ENCODE measurements around the gene GSS.
A peak's percentile ranks its signal among the peaks of the same experiment; 100 is the strongest.

GSS gene

GRCh38 chr20:34977365-34978091 is 21.9 kb upstream of the GSS start:
- no peak for DNase-seq

- DNase-seq: no peak
Measured at GRCh38 chr20:34976286-34976685, 20.7 kb upstream of the GSS start.

DNA sequence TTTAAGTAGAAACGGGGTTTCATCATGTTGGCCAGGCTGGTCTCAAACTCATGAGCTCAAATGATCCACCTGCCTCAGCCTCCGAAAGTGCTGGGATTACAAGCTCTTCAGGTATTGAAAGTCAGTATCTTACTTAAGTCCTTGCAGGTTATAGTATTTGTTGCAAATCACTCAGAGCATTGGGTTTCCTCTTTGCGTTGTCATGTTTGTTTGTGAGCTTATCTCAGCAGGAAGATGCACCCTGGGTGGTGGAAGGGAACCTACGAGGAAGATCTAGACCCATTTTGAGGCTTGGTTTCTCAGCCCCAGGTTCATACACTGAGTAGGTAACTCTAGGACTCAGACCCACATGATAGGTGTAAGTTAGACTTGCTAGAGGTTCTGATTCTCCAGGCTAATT is 18.6 kb upstream of the GSS start:
- no peak for DNase-seq

GRCh38 chr20:34971561-34972235 is 16.1 kb upstream of the GSS start:
- no peak for DNase-seq

- no peak for DNase-seq
Measured at GRCh38 chr20:34970846-34971560, 15.4 kb upstream of the GSS start.

GRCh38 chr20:34970193-34970840 is 14.7 kb upstream of the GSS start:
- DNase-seq: no peak

DNA sequence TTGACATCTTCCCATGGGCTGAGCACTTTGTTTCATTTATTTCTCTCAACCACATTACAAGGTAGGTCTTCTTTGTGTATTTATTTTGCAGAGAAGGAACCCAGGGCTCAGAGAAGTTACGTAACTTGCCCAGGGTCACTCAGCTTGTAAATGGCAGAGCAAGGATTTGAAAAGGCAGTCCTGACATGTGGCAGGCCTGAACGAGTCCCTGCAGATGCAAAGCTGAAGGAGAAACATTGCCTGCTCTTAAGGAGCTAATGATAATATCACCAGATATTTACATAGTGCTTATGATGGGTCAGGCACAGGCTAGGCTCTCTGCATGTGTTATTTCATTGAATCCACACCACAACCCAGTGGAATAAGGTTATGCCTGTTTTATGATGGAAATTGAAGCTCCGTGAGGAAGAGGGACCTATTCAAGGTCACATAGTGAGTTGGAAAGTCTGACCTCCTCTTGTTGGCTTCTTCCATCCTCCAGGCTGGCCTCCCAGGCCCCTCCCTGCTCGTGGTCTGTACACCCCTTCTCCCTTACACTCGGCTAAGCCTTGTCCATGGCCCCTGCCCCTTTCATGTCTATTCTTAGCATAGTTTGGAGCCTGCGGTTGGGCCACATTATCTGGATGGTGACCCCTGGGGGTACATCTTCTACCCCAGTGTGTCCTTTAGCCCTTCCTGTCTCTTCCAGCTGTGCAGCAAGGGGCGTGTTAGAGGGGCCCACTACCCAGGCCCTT is 12.6 kb upstream of the GSS start:
- DNase-seq: no peak

DNA sequence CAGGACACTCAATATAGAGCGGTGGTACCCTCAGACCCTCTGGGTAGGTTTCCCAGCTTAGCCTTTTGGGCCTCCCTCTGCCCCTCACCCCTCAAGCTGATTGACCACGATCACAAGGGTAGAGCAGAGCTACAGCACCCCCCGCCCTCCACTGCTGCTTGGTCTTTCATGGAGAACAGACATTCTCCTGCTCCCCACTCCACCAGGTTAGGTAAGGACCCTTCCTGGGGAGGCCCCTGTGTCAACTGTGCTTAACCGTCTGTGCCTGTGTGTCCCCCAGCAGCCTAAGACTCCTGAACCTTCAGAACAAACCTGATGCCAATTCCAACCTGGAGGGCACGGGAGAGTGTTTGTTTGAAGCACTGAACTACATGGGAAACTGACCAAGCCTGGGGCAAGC is 11.8 kb upstream of the GSS start:
- no peak for DNase-seq

DNA sequence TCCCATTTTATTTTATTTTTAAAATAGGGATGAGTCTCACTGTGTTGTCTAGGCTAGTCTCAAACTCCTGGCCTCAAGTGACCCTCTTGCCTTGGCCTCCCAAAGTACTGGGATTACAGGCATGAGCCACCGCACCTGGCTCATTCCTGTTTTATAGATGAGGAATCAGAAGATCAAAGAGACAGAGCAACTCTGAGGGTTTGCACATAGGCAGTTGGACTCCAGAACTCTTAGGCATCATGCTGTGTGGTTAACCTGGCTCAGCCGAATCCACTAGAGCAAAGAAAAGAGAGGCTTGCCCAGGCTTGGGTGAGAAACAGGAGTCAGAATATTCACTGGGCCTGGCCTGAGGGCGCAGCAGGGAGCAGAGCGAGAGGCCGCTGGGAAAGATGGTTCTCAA is 9.4 kb upstream of the GSS start:
- no peak for DNase-seq

DNA sequence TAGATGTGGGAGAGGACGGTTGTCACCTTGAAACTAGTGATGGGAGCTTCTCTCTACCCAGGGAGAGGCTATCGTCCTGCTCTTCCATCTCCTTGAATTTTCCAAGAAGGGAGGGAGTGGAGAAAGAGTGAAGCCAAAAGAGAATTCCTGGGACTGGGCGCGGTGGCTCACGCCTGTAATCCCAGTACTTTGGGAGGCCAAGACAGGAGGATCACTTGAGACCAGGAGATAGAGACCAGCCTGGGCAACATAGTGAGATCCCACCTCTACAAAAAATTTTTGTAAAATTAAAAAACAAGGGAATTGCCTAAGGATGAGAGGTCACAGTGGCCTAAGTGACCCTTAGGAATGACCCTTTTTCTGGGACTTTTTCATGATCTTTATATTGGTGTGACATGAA is 8.9 kb upstream of the GSS start:
- DNase-seq: no peak

DNA sequence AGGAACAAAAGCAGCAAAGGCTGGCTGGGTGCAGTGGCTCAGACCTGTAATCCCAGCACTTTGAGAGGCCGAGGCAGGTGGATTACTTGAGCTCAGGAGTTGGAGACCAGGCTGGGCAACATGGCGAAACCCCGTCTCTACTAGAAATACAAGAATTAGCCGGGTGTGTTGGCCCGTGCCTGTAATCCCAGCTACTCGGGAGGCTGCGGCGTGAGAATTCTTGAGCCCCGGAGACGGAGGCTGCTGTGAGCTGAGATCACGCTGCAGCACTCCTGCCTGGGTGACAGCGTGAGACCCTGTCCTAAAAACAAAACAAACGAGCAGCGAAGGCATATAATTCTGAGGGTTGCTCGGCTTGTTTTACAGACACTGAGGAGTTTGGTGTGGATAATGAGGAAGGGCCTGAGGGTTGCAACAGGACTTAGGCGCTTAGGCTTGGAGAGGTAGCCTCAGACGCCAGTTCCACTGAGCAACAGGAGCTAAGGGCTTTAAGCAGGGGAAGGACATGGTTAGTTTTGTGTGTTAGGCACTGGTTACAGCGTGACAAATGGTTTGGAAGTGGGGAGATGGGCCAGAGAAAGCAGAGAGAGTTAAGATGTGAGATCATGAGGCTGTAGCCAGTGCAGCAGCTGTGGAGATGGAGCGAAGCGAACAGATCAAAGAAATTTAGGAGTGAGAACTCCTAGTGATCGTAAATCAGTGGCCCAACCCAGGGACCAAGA is 1.3 kb upstream of the GSS start:
- no peak for DNase-seq

- DNase-seq: no peak
Measured at GRCh38 chr20:34956041-34956458, 444 bp upstream of the GSS start.

DNA sequence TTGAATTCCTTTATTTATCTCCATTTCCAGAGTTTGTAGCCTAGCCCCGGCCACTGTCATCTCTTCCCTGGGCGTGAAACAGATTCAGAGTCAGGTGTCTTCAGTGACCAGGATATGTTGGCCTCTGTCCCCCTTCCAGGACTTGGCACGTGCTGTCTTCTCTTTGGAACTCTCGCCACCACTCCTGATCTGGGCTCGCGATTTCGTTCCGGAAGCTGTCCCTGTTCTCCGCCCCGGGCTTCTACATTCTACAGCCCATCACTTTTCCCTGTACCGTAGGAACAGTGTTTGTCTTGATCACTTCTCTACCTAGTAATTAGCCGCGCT is 739 bp downstream of the GSS start:
- DNase-seq: no peak

- DNase-seq: no peak
Measured at GRCh38 chr20:34953960-34954359, 1.6 kb downstream of the GSS start.

GRCh38 chr20:34952671-34953070 is 2.9 kb downstream of the GSS start:
- no peak for DNase-seq

GRCh38 chr20:34951652-34952051 is 4.0 kb downstream of the GSS start:
- no peak for DNase-seq

- DNase-seq: no peak
Measured at GRCh38 chr20:34951252-34951651, 4.4 kb downstream of the GSS start.

DNA sequence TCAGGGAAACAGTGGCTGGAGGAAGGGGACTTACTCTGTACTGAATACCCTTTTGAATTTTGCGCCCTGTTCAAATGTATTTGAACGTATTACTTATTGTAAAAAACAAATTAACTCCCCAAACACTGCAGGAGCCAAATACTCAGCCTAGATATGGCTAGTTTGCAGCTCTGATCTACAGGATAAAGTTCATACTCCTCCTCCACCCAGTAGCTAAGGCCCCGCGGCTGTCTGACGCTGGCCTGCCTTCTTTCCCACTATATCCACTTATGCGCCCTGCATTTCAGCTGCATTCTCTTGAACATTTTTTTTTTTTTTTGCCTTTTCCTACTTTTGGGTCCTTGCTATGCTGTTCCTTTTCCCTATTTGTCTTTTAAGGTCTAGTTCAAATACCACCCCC is 6.5 kb downstream of the GSS start:
- DNase-seq: no peak

GRCh38 chr20:34948030-34948429 is 7.6 kb downstream of the GSS start:
- DNase-seq: peak; percentile 41

GRCh38 chr20:34947336-34947735 is 8.3 kb downstream of the GSS start:
- DNase-seq: no peak

- DNase-seq: no peak
Measured at GRCh38 chr20:34946661-34947060, 8.9 kb downstream of the GSS start.

DNA sequence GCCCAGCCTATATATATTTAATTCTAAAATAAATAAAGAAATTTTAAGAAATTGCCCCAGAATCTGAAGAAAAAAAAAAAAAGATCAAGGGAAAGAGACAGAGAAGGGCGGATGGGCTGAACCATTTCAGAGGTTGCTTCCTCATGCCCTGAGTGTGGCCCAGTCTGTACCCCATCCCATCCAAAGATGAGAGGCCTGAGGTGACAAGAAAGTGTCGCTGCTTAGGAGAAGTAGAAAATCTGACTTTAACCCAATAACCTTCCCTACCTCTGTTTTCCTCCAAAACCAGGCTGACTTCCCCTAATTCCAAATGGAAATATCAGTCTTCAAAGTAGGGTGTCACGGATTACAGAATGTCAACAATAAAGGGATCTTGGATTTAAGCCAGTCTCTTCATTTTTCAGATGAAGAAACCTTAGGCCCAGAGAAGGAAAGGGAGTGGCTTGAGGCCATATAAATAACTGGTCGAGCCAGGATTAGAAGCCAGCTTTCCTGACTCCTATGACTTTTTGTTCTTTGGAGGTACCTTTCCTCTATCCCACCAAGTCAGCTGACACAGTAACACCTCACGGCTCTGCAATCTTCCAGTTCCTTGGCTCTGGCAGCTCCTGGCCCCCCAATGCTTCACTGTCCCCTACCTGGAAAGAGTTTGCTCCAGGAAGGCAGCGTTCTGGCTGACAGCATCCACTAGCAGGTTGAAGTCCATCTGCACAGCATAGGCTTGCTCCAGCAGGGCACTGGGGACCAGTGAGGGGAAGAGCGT is 10.1 kb downstream of the GSS start:
- no peak for DNase-seq

Measured in inflammatory macrophage treated with lipopolysaccharide for 4 hours (primary cell).